HG03175 (cell line): Measurements from ENCODE around the gene TRIM40.

Source experiments
- ATAC-seq: cut with Tn5 transposase; IDR thresholded peaks from one replicate; pipeline ENCODE4 v1.9.1; 2021; ENCODE audit warnings: mild to moderate bottlenecking, moderate library complexity; ENCODE audit not compliant: unreplicated experiment

The TRIM40 gene, protein sequence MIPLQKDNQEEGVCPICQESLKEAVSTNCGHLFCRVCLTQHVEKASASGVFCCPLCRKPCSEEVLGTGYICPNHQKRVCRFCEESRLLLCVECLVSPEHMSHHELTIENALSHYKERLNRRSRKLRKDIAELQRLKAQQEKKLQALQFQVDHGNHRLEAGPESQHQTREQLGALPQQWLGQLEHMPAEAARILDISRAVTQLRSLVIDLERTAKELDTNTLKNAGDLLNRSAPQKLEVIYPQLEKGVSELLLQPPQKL

DNA sequence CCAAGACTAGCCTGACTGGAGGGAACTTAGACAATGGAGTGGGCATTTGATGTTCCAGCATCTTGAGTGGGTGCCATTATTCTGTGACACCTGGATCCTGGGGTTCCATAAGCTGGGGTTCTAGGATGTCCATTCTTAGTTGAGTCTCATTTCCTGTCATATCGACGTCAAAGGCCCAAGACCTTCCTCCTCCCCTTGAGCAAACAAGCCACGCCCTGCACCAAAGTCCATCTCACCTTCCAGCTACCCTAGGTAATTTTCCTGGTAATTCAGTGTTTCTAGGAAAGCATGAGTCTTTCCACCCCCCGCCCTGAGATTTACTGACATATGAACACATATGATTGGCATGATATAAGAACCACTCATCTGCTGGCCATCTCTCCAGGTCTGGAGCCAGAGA, at the start of gene TRIM40:
TRIM40 (plus strand) TSS at position 384 of the 400 bp plus-strand sequence. CDS start 897 bp downstream, outside the sequence.
- no peak for ATAC-seq

DNA sequence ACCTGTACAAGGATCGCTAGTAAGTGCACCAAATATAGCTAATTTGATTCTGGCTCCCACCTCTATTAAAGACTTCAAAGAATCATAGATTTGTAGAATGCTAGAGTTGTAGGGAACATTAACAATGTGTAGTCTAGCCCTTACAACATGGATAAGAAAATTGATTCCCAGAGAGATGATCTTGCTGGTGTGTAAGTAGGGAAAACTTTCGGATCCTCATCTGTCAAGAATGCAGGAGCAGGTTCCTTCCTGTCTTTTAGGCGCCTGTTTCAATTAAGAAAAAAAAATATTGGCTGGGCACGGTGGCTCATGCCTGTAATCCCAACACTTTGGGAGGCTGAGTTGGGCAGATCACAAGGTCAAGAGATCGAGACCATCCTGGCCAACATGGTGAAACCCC, 48.1 kb upstream of the TRIM40 start:
- no peak for ATAC-seq

DNA sequence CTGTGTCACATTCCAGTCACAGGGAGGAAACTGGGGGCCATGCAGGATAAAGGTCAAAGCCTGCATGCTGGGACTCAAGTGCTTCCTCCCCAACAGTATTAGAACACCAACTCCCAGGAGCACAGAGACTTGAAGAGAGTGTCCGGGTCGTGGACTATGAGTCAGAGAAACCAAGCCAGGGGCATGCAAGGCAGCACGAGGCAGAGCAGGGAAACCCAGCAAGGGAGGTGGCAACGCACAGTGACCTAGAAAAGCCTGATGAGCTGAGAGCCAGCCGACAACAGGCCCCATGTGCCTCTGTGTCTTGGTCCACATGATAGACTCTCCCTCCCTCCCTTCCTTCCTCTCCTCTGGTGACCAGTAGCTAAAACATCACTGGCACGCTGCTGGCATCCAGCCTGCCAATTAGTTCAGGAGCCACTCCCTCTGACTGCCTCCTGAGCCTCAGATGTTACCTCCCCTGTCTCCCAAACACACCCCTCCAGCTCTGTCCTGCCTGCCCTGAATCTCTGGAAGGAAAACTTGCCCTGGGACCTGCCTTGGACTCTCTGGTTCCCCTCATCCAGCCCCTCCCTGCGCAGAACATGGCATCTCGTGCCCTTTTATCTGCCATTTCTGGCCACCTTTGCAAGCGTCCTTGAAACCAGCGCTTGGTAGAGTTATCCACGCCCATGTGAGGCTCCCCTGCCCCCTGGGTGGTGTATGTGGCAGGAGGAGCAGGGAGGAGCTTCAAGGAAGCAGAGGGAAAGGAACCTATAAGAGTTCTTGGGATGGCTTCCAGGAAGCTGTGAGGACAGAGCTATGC, 44.2 kb upstream of the TRIM40 start:
- no peak for ATAC-seq

DNA sequence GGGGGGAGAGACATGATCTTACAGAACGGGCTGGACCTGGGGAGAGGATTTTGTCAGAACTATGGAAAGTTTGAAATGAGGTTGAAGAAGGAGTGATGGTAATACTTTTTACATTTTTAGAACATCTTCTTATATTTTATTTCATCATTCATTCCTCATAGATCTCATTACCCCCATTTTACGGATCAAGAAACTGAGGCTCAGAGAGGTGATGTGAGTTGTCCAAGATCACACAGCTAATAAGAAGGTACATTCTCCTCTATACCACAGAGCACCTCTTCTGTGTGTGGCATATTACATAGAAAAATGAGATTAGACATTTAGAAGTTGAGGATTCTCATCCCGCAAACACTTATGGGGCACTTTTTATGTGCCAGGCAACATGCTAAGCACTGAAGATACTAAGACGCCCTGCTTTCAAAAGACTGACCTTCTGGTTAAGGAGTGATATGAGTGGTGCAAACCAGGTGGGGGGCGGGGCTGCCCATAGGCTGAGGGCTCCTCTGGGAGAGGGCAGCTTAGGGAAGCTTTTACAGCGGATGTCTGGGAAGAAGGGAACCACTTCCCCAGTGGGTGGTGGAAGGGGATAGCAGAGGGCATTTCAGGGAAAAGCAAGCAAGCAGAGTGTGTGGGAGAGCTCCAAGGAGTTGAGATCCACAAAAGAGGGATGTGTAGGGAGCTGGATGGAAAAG, 42.9 kb upstream of the TRIM40 start:
- no peak for ATAC-seq

DNA sequence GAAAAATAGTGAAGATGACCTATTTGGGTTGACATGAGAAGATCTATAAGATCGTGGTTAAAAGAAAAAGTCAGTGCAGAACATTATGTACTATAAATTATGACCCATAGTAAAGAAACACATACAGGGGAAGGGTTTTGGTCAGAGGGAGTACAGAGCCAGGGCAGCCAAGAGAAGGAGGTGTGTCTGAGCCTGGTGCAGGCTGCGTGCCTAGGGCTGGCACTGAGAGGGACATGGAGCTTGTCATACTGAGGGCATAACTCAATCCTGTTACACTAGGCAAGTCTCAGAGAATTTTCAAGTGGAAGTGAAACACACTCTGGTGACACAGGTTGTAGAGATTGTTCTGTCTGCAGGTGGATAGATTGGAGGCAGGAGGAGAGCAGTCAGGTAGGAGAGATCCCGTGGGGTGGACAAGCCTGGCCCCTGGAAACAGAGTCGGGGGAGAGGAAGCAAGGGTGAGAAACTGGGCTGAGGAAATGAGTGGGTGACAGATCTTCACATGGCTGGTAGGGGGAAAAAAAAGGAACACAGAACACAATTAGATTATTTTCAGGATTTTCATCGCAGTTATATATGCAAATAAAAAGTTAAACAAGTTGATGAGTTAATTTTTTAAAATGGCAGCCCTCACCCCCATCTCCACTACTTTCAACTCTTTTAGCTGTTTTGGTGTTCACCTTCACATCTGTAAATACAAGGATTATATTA, 41.8 kb upstream of the TRIM40 start:
- ATAC-seq = no peak

DNA sequence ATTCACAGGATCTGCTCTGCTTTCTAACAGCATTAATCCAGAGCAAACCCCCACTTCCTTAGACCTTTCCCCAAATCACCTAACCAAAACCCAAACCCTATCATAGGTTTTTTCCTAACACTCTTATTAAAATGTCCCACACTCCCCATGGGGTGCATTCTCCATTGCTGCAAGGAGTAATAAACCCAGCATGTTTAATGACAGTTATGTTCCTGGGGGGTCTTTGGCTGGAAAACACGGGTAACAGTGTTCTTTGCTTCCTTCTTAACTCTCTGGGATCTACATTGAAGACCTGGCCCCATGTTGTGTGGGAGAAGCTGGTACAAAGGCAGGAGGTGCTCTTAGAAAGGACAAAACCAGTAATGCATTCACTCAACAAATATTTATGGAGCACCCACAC, 39.1 kb upstream of the TRIM40 start:
- no peak for ATAC-seq

DNA sequence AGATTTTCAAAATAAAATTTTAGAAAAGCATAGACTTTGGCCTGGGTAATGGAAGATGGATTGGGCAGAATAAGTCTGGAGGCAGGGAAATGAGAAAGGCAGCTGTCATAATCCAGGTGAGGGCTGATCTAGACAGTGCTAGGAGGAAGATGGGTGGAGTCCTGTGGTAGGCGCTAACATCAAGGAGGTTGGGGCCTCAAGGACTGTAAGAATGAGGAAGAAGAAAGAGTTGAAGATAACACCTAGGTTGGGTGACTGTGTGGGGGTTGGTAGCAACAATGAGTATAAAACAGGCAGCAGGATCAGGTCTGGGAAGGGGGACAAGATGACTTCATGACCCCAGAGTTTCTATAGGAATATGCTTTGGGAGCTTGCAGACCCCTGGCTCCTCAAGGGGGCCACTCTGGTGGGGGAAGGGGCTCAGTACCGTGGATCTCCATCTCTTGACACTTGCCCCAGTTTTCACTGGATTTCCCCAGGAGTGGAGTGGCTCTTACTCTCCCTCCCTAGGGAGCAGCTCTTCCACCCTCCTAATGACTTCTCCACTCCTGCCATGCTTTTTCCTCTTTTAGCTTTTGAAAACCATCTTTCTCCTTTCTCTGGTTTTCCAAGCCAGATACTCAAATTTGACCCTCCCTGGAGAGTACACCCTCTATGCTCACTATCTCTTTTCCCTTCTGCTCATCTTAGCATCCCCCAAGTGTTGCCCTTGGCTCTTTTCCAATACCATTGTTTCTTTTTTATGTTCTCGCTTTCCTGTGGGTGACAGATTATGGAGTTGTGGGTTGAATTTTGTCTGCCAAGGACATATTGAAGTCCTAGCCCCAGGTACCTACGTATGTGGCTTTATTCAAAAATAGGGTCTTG, 37.8 kb upstream of the TRIM40 start:
- ATAC-seq = no peak

DNA sequence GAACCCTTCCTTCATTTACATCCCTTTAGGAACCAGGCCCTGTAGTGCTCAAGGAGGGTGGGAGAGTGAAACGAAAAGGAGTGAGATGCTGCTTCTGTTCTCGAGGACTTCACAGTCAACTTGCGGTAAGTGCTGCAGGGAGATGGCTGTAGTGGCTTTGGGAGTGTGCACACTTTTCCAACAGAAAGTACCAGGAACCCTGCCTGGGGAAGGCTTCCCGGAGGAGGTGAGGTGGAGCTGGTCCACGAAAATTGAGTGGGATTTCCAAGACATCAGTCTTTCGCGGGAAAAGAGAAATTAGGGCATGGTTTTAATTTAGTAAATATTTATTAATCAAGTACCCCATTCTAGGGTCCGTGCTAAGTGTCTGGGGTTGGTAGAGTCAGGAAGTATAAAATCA, 35.8 kb upstream of the TRIM40 start:
- ATAC-seq = no peak

DNA sequence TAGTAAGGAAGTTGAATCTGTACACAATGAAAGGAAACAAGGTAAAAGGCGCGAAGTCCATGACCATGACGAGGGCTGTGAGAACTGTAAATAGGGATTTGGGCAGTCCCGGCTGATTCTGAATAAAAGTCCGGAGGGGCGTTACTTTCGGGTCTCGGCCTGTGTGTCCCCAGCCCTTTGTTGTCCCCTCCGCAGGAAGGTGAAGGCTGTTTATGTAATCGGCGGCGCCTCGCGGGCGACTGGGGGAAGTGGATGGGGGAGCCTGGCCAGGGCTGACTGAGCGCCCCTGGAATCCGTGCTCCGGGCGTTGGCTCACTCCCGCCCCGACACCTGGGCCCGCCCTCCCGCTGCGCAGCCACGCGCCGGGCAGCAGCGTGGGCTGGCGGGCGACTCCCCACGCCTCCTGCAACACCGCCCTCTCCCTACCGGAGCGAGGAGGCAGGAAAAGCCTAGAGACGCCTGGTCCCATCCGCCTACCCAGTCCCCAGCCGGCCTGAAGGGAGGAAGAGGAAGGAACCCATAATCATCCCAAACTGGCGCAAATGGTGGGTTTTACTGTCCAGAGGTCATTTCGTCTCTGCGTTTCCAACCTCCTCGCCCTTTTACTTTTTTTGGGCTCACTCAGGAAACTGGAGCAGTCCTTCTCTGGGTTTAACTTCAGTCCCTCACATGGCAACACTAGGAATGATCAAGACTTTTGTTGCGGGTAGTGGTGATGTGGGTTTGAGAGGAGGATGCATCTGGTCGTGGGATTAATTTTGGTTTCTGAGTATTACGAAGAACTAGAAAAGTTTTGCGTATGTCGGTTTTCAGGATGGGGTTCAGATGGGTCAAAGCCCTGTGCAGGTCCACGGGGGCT, 35.1 kb upstream of the TRIM40 start:
- no peak for ATAC-seq

DNA sequence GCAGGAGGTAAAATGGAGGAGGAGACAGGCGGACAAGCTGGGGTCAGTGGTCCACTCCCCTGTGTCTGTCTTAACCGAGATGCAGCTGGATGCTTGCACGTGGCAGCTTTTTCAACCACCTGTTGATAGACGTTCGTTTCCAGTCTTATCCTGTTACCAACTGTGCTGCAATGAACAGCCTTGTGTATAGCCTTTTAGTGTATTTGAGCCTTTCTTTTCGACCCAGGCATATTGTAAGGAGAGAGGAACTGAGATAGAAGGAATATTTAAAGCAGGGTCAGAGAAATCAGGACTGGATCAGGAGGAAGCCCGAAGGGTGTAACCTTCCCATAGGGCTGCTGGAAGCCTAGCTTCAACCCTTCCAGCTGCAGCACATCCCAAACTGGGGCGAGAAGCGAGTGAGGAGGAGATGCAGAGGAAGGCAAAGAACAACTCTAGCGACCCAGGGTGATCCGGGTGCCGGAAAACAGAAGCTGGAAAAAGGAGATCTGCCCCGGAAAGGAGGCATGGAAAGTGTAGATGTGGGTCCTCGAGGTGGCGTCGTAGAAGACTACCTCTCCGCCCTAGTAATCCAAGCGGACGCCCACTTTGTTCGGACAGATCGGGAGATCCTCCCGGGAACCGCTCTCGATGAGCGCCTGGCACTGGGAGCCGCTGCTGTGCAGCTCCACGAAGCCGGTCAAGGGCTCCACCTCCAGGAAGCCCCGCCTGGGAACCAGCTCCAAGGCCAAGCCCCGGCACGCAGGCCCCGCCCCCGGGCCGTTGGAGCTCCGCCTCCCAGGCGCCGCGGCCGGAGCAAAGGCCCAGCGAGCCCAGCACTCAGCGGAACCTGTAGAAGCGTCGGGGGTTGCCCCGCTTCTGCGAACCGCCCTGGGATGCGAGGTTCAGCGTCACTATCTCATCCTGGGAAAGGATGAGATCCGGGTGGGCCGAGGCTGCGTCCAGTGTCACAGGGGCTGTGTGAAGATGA, 34.2 kb upstream of the TRIM40 start:
- ATAC-seq = no peak

DNA sequence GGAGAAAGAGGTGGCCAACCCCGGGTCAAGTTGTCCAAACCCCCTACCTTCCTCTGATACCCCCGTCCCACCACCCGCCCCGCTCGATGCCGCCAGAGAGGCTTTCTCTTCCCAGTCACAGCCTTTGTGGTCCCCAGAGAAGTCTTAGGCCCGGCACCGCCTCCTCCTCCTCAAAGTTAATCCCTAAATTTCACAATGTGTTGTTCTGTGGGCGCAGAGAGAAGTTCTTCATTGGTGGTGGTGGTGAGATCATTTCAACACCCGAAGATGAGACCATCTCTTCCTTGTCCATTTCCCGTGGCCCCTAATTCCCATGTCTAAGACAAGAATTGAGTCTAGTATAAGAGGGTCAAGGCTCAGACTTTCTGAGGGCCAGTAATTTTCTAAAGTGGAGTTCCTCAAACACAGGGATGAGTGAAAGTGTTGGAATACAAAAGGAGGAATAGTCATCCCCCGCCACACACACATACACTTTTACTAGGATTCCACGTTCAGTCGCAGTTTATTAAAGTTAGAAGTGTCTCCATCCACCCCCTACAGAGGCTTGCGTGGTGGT, 33.4 kb upstream of the TRIM40 start:
- no peak for ATAC-seq

DNA sequence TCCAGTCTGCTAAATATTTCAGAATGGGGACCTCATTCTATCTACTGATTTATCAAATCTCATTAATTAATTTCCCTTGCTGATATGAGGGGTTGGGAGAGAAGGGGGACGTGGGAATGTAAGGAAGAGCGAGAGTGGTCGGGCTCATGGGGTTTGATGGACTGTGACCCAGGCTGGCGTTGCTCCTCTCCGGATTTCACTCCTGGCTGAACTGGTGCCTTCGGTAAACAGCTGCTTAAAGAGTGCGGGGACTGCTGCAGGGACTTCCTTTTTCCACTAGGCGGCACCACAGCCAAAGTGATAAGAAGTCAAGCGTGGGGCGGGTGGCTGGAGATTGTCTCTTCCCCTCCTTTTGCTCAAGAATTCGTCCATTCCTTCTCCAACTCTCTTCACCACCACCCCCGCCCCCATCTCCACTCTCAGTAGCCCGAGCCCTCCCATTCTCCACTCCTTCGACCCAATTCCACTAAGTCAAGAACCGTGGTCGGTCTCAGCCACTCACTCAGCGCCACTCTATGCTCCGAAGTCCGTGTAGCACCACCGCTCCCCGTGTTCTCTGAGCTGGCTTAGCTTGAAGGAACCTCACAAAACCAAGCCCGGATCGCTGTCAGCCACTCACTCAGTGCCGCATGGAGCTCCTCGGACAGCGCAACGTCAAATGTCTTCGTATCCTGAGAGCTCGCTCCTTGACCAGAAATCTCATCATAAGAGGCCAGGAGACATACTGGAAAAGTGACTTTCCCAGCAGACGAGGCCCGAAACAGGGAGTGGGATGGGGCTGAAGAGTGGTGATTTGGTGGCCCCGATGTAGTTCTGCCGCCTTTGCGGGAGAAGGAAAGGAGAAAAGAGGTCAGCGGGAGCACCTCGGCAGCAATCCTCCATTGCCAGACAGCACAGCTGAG, 32.7 kb upstream of the TRIM40 start:
- peak; percentile 79 for ATAC-seq

DNA sequence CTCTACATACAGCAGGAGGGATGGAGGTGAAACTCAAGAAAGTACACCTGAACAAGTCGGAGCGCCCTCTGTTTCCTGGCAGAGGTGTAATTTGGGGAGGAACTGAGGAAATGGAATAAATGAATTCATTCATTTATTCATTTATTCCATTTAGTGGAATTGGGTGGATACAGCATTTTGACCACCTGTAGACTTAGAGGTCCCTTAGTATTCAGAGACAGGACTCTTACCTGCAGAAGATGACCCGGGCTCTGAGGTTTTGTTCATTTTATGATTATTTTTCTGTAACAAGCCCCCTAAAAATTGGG, 32.1 kb upstream of the TRIM40 start:
- no peak for ATAC-seq

DNA sequence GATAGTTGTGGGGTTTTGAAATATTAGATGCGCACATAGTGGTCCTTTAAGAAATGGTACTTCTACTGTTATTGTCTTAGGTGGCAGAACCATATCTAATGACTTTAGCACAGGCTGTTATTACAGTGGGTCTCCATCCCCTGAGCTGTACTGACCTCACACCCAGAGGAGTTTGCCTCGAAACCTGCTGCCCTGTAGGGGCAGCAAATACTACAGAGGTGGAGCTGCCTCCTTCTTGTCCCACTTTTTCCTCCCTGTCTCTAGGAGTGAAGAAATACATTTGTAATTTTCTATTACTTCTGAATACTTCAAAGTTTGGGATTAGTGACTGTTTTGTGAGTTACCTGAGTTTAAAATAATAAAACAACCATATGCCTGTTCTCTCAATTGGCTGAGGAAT, 31.3 kb upstream of the TRIM40 start:
- ATAC-seq = no peak

DNA sequence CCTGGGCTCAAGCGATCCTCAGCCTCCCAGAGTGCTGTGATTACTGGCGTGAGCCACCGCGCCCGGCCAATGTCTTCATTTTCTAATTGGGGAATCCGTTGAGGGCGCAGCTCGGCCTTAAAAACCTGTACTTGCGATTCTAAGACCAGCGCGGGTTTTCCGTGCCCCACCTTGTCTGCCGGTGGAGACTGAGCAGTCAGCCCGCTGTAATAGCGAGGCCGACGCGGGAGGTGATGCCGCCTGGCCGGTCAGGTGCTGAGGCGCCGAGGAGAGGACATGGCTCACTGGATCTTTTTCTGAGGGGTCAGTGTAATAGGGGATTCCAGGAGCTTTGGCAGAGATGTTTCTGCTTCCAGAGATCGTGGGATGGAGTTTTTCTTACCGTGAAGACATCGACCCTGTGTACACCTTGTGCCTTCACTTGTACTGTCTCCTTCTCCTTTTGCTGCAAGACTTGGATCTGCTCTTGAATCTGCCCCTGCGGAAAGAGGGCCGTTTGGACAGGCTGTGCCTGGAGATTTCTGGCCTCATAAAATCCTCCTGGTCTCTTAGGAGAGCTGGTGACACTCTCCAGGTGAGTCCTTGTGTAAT, 24.6 kb upstream of the TRIM40 start:
- no peak for ATAC-seq

DNA sequence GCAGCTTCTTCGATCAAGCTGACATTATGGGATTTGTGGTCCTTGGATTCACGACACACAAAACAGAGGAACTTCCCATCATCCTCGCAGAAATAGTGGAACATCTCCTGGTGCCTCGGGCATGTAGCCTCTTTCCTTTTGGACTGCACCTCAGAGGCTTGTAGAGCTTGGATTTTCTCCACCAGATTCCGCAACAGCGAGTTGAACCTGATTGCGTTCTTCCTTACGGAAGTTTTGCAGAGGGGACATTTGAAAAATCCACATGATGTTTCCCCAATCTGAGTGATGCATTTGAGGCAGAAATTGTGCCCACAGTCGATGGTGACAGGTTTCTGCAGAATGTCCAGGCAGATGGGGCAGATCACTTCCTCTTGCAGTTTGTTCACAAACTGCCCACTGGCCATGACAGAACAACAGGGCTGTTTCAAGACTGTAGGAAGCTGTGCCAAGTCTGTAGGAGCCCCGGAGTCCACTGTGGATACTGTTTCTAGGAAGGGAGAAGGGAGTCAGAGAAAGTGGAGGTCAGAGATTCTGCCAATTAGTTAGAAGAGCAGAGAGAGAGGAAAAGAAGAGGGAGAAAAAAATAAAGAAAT, 23.4 kb upstream of the TRIM40 start:
- no peak for ATAC-seq
